DOHH2 (cell line): ENCODE measurements around the gene TPPP3.
"Not testable (repeated sequence)": the region's sequence is repeated elsewhere in the genome, so short reads cannot be mapped to it uniquely, and the experiment has no call there.

ENCODE experiments used
- H3F3A ChIP-seq: fragments of 200-600 bp; sonication (generic), shearing (Covaris generic); 2 replicates; pipeline ENCODE4 v1.6.0; 2016; ENCODE audit warnings: antibody characterized with exemption, mild to moderate bottlenecking; ENCODE audit not compliant: control insufficient read depth, insufficient read depth
- H3K27ac ChIP-seq: fragments of 200-600 bp; sonication (generic); 2 replicates; pipeline ENCODE4 v1.5.1; 2014; ENCODE audit warnings: low read depth, mild to moderate bottlenecking, low read length, moderate library complexity
- H3K27me3 ChIP-seq: fragments of 200-600 bp; sonication (generic); 2 replicates; pipeline ENCODE4 v1.6.1; 2014; ENCODE audit warnings: mild to moderate bottlenecking, low read length, mixed read lengths; ENCODE audit not compliant: control insufficient read depth
- H3K36me3 ChIP-seq: fragments of 200-600 bp; sonication (generic); 2 replicates; pipeline ENCODE4 v1.6.1; 2014; ENCODE audit warnings: mild to moderate bottlenecking, low read length, moderate library complexity, mixed read lengths; ENCODE audit not compliant: control insufficient read depth
- H3K4me1 ChIP-seq: fragments of 200-600 bp; sonication (generic); 2 replicates; pipeline ENCODE4 v1.6.1; 2014; ENCODE audit warnings: mild to moderate bottlenecking, low read length, mixed read lengths; ENCODE audit not compliant: control insufficient read depth
- H3K4me2 ChIP-seq: fragments of 200-600 bp; sonication (generic); 2 replicates; pipeline ENCODE4 v1.6.0; 2014; ENCODE audit warnings: mild to moderate bottlenecking, low read length, moderate library complexity
- H3K4me3 ChIP-seq: fragments of 200-600 bp; sonication (generic); 2 replicates; pipeline ENCODE4 v1.5.1; 2014; ENCODE audit warnings: mild to moderate bottlenecking, low read length, mixed read lengths
- H3K79me2 ChIP-seq: fragments of 200-600 bp; sonication (generic); 2 replicates; pipeline ENCODE4 v1.6.1; 2014; ENCODE audit warnings: mild to moderate bottlenecking, low read length, mixed read lengths; ENCODE audit not compliant: control insufficient read depth
- H3K9me2 ChIP-seq: fragments of 200-600 bp; sonication (generic); replicated peaks from 2 replicates; pipeline ENCODE4 v1.6.1; 2014; ENCODE audit warnings: mild to moderate bottlenecking, low read length, mixed read lengths; ENCODE audit not compliant: control insufficient read depth
- H3K9me3 ChIP-seq: fragments of 200-600 bp; sonication (generic); 2 replicates; pipeline ENCODE4 v1.6.1; 2014; ENCODE audit warnings: antibody characterized with exemption, low read length, mixed read lengths; ENCODE audit not compliant: control insufficient read depth, insufficient read depth
- H4K20me1 ChIP-seq: fragments of 200-600 bp; sonication (generic); 2 replicates; pipeline ENCODE4 v1.6.0; 2014; ENCODE audit warnings: low read depth, mild to moderate bottlenecking, antibody characterized with exemption, low read length, moderate library complexity; ENCODE audit not compliant: control insufficient read depth, insufficient read depth
- CTCF ChIP-seq: fragments of 200-600 bp; sonication (generic); IDR thresholded peaks from one replicate; pipeline ENCODE4 v1.5.1; 2014; ENCODE audit warnings: antibody characterized with exemption, mild to moderate bottlenecking, low read depth, low read length; ENCODE audit not compliant: poor library complexity, severe bottlenecking
- EZH2phosphoT487 ChIP-seq: fragments of 200-600 bp; sonication (generic); IDR thresholded peaks from 2 replicates; pipeline ENCODE4 v1.6.1; 2017; ENCODE audit warnings: borderline replicate concordance, mild to moderate bottlenecking, antibody characterized with exemption, low read length, moderate library complexity, mixed read lengths

Gene TPPP3

GRCh38 chr16:67357561-67357960 lies 35.7 kb downstream of the TPPP3 start:
- no peaks in the 10 kb centered on the region for H3K4me1 ChIP-seq
- H3K4me3 ChIP-seq: no peak overlapping the region
- H4K20me1 ChIP-seq: no peaks in the 10 kb centered on the region
- TF ChIP-seq CTCF (no peak), EZH2phosphoT487 (no peak)
- peaks cover 36% of the 10 kb centered on the region for H3K27me3 ChIP-seq
- H3F3A ChIP-seq: no peaks in the 10 kb centered on the region
- no peaks in the 10 kb centered on the region for H3K79me2 ChIP-seq
- no peaks in the 10 kb centered on the region for H3K36me3 ChIP-seq
- H3K9me2 ChIP-seq: no peaks in the 10 kb centered on the region
- no peak overlapping the region for H3K27ac ChIP-seq
- H3K4me2 ChIP-seq: no peak overlapping the region
- H3K9me3 ChIP-seq: no peaks in the 10 kb centered on the region

GRCh38 chr16:67356396-67356795 lies 36.9 kb downstream of the TPPP3 start:
- Histone ChIP-seq H3K9me3 (no peaks in the 10 kb centered on the region), H3K4me3 (no peak overlapping the region), H3K27me3 (peaks cover 36% of the 10 kb centered on the region), H3K27ac (no peak overlapping the region), H3K4me1 (no peaks in the 10 kb centered on the region), H4K20me1 (no peaks in the 10 kb centered on the region), H3K36me3 (no peaks in the 10 kb centered on the region), H3K9me2 (no peaks in the 10 kb centered on the region), H3F3A (no peaks in the 10 kb centered on the region), H3K79me2 (no peaks in the 10 kb centered on the region), H3K4me2 (no peak overlapping the region)
- TF ChIP-seq CTCF: no peak
- no peak for TF ChIP-seq EZH2phosphoT487

- not testable (repeated sequence) for H3K4me3 ChIP-seq, H3K4me1 ChIP-seq, H3K9me2 ChIP-seq, H3K4me2 ChIP-seq, H3K79me2 ChIP-seq, H3K27ac ChIP-seq, H4K20me1 ChIP-seq, H3K9me3 ChIP-seq, H3F3A ChIP-seq, H3K36me3 ChIP-seq
- H3K27me3 ChIP-seq: peaks cover 35% of the 10 kb centered on the region
Measured at GRCh38 chr16:67352463-67352862, 40.8 kb downstream of the TPPP3 start.

- Histone ChIP-seq H3F3A (no peaks in the 10 kb centered on the region), H3K9me3 (no peaks in the 10 kb centered on the region), H3K36me3 (no peaks in the 10 kb centered on the region), H3K79me2 (no peaks in the 10 kb centered on the region), H3K4me3 (no peak overlapping the region), H4K20me1 (no peaks in the 10 kb centered on the region), H3K4me2 (no peak overlapping the region), H3K27me3 (peaks cover 30% of the 10 kb centered on the region), H3K4me1 (no peaks in the 10 kb centered on the region), H3K27ac (no peak overlapping the region), H3K9me2 (no peaks in the 10 kb centered on the region)
- no peak for TF ChIP-seq EZH2phosphoT487
- TF ChIP-seq CTCF: no peak
Measured at GRCh38 chr16:67350324-67350723, 43.0 kb downstream of the TPPP3 start.
